Keratinocyte (primary cell): ENCODE data around the gene LAMB4.

Source experiments
- CTCF ChIP-seq, 3 experiments: IDR thresholded peaks in 1 of 3; conservative IDR thresholded peaks in 1 of 3; optimal IDR thresholded peaks in 1 of 3; 2 replicates in 2 of 3; 3 replicates in 1 of 3; pipeline versions ENCODE3 to v1.5.1; 2011; ENCODE audit warnings: low read length in 3 of 3, mild to moderate bottlenecking in 3 of 3, moderate library complexity in 2 of 3, control low read depth in 1 of 3, inconsistent platforms in 1 of 3; ENCODE audit not compliant: insufficient read depth in 2 of 3; ENCODE audit errors: extremely low read depth in 1 of 3
- EZH2 ChIP-seq: IDR thresholded peaks from one replicate; pipeline ENCODE4 v1.6.1; 2012; ENCODE audit warnings: inconsistent platforms, mild to moderate bottlenecking, low read length, moderate library complexity

- TF ChIP-seq CTCF (optimal IDR thresholded peaks at IDR 0.05 in 1 of 3, IDR thresholded peaks at IDR 0.05 in 1 of 3, conservative IDR thresholded peaks at IDR 0.05 in 1 of 3; ENCODE audit: extremely low read depth in 1 of 3, insufficient read depth in 2 of 3, low read length in 3 of 3), result no peak
- no peak for TF ChIP-seq EZH2
Observed at GRCh38 chr7:108101759-108102158, 28.4 kb downstream of the LAMB4 start.
